Mammary microvascular endothelial cell (primary cell): Measurements from ENCODE around the gene PYURF. TPM values are rescaled to one million over a fixed set of nuclear protein-coding genes. Genes with fewer than 3 reads are reported as not detected.

Experiments used
- total RNA-seq: library from RNA; depleted of rRNA; stranded (reverse); fragments of >200 nt; gene quantifications from 2 replicates; pipeline ENCODE4 v1.2.3, GENCODE V29; 2015

The PYURF gene
- 130 and 141 TPM in 2 replicates for total RNA-seq

DNA sequence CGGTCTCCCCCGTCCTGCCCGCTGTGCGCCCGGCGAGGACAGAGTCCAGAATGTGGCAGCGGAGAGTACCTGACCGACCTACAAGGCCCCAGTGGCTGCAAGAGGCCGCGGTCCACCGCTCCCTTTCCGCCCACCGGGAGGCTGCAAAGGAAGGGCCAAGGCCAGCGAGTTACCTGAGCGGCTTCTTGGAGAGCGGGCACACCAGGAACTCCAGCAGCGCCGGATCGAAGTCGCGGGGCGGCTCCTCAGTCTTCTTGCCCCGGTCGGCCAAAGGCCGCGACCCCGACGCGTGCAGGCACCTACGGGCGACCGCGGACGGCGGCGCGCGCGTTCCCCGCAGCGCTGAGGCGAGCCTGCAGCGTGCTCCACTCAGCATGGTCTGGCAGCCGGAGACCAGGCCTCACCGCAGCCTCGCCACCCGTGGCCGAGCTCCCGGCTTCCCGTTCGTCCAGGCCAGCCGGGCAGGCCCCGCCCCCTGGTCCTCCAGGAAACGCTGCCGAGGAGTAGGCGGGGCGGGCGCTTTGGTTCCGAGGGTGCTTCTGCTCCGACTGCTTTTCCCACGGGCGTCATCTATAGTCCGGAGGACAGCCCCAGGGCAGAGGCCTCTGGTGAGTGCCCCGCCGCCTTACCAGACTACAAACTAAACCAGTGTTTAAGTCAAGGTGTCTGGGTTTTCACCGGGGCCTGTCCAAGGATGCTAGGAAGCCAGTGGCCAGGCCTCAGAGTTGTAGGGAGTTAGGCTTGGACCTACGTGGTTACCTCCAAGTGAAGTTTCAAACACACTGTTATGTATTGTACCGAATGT lies at the start of gene PYURF:
Gene PYURF (minus strand): TSS at position 452 of the 805 bp plus-strand sequence. CDS start 76 bp downstream, at position 376.

Other genes with a start within 250 kb of the PYURF start
- gene PPM1K, start 239.2 kb downstream of the PYURF start, total RNA-seq = 5.1 and 6.3 TPM in 2 replicates
- 23.6 and 34.6 TPM in 2 replicates for gene HERC6, start 144.9 kb downstream of the PYURF start, total RNA-seq
- gene HERC5, start 66.7 kb downstream of the PYURF start, total RNA-seq = 5.0 and 6.2 TPM in 2 replicates
- 13.8 and 15.3 TPM in 2 replicates for gene HERC3, start 68.7 kb upstream of the PYURF start, total RNA-seq
- 6.5 and 6.6 TPM in 2 replicates for gene NAP1L5, start 174.1 kb upstream of the PYURF start, total RNA-seq